GM12873 (cell line): Measurements from ENCODE around the gene MIPEP.

Source experiments
- CTCF ChIP-seq: IDR thresholded peaks from 2 replicates; pipeline ENCODE4 v1.5.1; 2012; ENCODE audit warnings: low read depth, mild to moderate bottlenecking, moderate library complexity, low read length, control low read depth; ENCODE audit not compliant: insufficient read depth; ENCODE audit errors: missing control alignments

The MIPEP gene

DNA sequence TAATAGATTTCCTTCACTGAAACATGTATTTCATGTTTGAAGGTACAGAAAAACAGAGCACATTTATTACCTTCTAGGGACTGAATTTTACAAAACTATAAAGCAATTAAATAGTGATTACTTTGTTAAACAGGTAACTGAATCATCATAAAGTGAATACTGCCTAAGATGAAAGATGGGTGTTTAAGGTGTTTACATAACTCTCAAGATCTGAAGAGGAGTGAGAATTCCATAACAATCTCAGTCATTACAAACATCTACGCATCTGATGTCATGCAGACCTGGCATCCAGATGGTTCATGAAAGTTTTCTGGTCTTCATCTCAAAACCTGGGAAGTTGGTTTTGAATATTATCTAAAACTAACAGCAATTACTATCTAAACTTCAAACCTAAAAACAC is 80.4 kb downstream of the MIPEP start:
- TF ChIP-seq CTCF: no peak

GRCh38 chr13:23806874-23807526 is 82.2 kb downstream of the MIPEP start:
- no peak for TF ChIP-seq CTCF

DNA sequence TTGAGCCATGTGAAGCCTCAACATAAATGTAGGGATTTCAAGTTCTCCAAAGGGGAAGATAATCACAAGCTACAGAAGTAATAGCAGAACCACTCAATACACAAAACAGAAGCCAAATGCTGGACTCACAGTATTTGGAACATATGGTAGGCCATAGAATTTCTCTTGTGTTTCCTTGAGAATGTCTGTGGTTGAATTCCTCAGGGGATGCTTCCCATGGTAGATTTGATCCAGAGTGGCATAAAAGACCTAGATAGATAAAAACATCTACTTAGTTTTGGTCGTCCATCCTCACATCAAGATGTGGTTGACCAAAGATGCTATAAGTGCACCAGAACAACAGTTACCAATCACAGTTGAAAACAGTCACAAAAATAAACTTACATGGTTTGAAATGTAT is 83.4 kb downstream of the MIPEP start:
- no peak for TF ChIP-seq CTCF

DNA sequence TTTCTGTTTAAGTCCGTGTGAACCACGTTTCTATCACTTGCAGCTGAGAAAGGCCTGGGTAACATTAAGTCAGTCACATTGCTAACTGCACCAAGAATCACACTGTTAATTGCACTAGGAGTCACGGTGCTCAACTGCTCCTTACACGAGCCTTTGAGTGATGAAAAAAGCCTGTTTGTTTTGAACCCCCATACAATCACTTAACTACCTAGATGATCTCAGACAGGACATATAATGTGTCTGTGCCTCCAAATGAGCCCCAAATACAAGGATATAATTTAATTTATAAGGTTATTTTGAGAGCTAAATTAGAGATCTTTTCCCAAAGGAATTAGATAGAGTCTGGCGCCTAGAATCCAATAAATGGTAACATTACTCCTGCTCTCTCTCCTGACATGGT is 84.1 kb downstream of the MIPEP start:
- TF ChIP-seq CTCF: no peak

DNA sequence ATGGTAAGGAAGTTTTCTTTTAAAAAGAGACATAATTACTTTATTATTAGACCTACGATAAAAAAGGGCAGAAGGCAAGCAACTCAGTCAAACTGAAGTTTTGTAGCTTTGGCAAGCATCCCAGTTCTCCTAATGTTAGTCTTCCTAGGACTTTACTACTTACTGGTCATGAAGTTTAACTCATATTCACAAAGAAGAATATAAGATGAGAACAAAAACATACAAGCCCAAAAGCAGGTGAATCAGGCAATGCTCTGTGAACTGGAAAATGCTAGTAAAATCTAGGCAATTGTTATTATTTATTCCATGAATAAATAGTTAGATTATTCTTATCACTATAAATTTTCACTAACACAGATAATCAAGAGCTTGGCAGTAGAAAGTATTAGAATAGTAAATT is 85.0 kb downstream of the MIPEP start:
- TF ChIP-seq CTCF: no peak

- no peak for TF ChIP-seq CTCF
These were observed 88.1 kb downstream of the MIPEP start for GRCh38 chr13:23801141-23801540.

GRCh38 chr13:23799945-23800344 is 89.3 kb downstream of the MIPEP start:
- no peak for TF ChIP-seq CTCF
